ENCODE data around the gene TRPC4AP. TPM values are rescaled to one million over a fixed set of nuclear protein-coding genes. Genes with fewer than 3 reads are reported as not detected.
"Not testable (repeated sequence)": the region's sequence is repeated elsewhere in the genome, so short reads cannot be mapped to it uniquely, and the experiment has no call there.

The TRPC4AP gene
- total RNA-seq, 3 donors from 2014 or later, result 49.6 to 60.5 (median 53.8) TPM

DNA sequence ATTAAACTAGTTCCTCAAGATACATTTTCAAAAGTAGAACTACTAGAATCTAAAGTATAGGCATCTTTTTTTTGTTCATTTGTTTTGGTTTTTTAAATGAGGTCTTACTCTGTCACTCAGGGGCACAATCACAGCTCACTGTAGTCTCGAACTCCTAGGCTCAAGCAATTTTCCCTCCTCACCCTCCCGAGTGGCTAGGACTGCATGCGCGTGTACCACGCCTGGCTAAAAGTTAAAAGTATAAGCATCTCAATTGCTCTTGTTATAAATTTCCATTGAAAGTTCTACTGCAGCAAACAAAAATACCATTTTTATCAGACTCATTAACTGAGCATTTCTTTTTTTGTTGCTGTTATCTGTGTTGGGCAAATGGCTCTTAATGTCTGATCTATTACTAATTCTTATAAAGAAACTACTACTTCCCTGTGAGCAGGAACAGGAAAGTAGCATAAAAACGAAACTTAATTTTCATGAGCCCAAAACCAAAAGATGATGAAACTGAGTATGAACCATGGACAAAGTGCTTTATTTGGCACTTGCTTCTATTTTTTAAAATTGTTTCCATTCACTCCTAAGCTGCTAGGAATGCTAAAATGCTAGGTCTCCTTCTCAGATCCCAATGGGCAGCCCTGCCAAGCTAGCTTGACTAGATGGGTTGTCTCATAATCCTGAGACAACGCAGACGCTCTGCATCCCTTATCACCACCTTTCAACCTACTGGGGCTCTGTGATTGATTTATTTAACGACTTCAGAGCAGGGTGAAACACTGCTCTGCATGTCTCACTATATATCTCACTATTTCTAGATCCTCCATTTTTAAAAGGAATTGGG, 36.9 kb downstream of the TRPC4AP start:
- TF ChIP-seq, protein P1, sequence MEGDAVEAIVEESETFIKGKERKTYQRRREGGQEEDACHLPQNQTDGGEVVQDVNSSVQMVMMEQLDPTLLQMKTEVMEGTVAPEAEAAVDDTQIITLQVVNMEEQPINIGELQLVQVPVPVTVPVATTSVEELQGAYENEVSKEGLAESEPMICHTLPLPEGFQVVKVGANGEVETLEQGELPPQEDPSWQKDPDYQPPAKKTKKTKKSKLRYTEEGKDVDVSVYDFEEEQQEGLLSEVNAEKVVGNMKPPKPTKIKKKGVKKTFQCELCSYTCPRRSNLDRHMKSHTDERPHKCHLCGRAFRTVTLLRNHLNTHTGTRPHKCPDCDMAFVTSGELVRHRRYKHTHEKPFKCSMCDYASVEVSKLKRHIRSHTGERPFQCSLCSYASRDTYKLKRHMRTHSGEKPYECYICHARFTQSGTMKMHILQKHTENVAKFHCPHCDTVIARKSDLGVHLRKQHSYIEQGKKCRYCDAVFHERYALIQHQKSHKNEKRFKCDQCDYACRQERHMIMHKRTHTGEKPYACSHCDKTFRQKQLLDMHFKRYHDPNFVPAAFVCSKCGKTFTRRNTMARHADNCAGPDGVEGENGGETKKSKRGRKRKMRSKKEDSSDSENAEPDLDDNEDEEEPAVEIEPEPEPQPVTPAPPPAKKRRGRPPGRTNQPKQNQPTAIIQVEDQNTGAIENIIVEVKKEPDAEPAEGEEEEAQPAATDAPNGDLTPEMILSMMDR (IDR thresholded peaks at IDR 0.05), result no peak
- no peak for ATAC-seq

DNA sequence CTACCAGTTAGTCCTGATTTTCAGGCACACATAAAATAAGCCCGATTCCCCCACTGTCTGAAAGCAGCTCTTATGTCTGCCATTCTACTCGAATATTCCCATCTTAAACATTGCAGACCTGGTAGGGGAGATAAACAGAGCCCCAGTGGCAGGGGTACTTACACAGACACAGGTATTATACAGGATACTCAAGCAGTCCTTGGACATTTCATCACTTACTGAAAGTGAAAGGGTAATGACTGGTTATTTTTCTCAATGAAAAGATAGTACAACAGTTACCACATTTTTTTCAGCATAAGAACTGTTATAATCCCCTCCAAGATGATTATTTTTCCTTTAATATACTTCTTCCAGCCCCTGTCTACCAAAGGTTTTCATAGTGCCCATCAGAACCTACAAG, 37.8 kb downstream of the TRPC4AP start:
- no peaks in the 10 kb centered on the region for H3K36me3 ChIP-seq (ENCODE audit: low read depth)
- TF ChIP-seq, protein P1 (IDR thresholded peaks at IDR 0.05), result no peak
- DNase-seq (no peak), ATAC-seq (no peak)
- intact Hi-C loops (cut with DNase I, micrococcal nuclease), result no loop called here
- no peaks in the 10 kb centered on the region for H3K9me3 ChIP-seq
- H3K4me1 ChIP-seq (ENCODE audit: low read depth), result no peaks in the 10 kb centered on the region
- H3K4me3 ChIP-seq, result no peak overlapping the region

More for the DNA sequence above, 36.9 kb downstream of the TRPC4AP start:
- no peaks in the 10 kb centered on the region for H3K4me1 ChIP-seq (ENCODE audit: low read depth)
- no peak for DNase-seq
- H3K9me3 ChIP-seq, result no peaks in the 10 kb centered on the region
- H3K36me3 ChIP-seq (ENCODE audit: low read depth), result no peaks in the 10 kb centered on the region
- intact Hi-C loops (cut with DNase I, micrococcal nuclease), result no loop called here
- H3K4me3 ChIP-seq, result no peak overlapping the region

DNA sequence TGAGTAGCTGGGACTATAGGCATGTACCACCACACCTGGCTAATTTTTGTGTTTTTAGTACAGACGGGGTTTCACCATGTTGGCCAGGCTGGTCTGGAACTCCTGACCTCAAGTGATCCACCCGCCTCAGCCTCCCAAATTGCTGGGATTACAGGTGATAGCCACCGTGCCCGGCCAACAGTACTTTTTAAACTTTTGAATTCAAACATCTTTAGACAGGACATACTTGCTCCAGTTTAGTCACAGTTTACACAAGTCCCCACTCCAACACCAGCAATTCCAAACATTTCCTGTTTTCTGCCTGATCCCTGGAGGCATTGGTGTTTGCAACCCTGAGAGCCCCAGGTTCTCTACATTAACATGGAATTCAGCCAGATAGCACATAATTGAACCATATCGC, 40.0 kb downstream of the TRPC4AP start:
- H3K36me3 ChIP-seq (ENCODE audit: low read depth); H3K9me3 ChIP-seq; H3K4me1 ChIP-seq (ENCODE audit: low read depth); intact Hi-C loops (cut with DNase I, micrococcal nuclease); ATAC-seq; H3K4me3 ChIP-seq; DNase-seq: not testable (repeated sequence)

DNA sequence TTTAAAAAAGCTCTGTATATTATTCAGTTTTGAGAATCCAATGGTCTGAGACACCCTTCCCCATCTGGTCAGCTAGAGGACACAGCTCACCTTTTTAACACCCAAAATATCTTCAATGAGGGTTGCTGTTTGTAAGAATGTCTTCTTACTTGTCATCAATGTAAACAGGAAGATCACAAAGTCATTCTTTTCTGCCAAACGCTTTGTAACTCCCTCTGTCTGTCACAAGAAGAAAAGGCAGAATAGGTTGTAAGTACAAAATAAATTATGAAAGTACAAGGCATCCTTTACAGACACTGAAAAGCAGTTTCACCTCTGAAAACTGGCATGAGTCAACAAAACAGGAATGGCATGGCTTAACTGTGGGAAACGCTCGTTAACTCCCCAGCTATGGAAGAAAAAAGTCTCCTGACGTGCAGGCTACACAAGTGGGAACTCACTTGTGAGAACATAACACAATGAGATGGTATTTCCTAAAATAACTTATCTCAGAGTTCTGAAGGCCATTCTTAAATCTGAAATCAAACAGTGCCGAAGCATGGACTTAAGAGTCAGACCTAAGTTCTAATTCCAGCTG, 42.7 kb downstream of the TRPC4AP start:
- no peaks in the 10 kb centered on the region for H3K4me1 ChIP-seq (ENCODE audit: low read depth)
- H3K4me3 ChIP-seq, result no peak overlapping the region
- no peaks in the 10 kb centered on the region for H3K9me3 ChIP-seq
- TF ChIP-seq, protein P1 (IDR thresholded peaks at IDR 0.05), result no peak
- ATAC-seq (no peak), DNase-seq (no peak)
- no peaks in the 10 kb centered on the region for H3K36me3 ChIP-seq (ENCODE audit: low read depth)
- intact Hi-C loops (cut with DNase I, micrococcal nuclease), result no loop called here

DNA sequence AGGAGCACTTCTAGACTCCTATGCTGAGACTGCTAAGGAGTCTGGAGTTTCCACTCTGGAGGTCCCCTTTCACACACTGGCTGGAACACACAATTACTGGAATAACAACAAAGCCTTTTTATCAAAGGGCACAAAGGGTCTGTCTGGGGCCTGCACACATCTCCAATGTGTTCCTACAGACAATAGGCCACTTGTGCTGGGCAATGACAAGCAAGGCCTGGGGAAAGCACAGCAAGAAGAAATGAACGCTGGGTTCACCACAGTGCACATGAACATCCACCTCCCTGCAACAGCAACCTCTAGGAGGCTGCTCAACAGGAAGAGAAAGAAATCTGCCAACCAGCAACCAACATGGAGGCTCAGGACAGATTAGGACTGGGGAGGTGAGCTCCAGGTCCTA, 43.9 kb downstream of the TRPC4AP start:
- intact Hi-C loops (cut with DNase I, micrococcal nuclease), result no loop called here
- H3K4me3 ChIP-seq, result no peak overlapping the region
- TF ChIP-seq, protein P1 (IDR thresholded peaks at IDR 0.05), result no peak
- H3K36me3 ChIP-seq (ENCODE audit: low read depth), result no peaks in the 10 kb centered on the region
- no peaks in the 10 kb centered on the region for H3K4me1 ChIP-seq (ENCODE audit: low read depth)
- ATAC-seq (no peak), DNase-seq (no peak)
- no peaks in the 10 kb centered on the region for H3K9me3 ChIP-seq

DNA sequence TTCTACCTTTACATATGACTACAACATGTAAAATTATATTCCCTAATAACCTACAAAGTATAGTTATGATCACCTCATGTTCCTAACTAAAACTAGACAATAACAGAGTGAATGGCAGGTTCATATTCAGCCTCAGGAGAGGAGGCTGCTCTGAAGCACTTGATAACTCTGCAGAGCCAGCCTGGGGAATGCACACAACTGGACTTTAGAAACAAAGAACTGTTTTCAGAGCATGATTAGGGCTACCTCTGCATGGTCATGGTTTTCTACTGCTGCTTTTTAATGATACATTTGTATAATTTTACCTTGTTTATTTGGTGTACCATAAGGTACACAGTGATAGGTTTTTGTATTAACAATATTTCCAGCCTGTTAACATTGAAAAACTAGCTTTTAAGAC, 50.3 kb downstream of the TRPC4AP start:
- Histone ChIP-seq H3K9me3 (no peaks in the 10 kb centered on the region), H3K36me3 (ENCODE audit: low read depth) (no peaks in the 10 kb centered on the region), H3K4me3 (no peak overlapping the region), H3K4me1 (ENCODE audit: low read depth) (peaks cover 23% of the 10 kb centered on the region)
- TF ChIP-seq, protein P1 (IDR thresholded peaks at IDR 0.05), result no peak
- intact Hi-C loops (cut with DNase I, micrococcal nuclease), result no loop called here
- DNase-seq (no peak), ATAC-seq (no peak)
